Breast epithelium (tissue), 3 donors: ENCODE results near the gene TMEM267.

Source experiments
- CTCF ChIP-seq, 3 donors: fragments of 450-650 bp; IDR thresholded peaks; one replicate each; pipeline ENCODE4 v1.5.1; 2016 to 2017; ENCODE audit warnings: antibody characterized with exemption in 3 of 3, mild to moderate bottlenecking in 3 of 3, moderate library complexity in 3 of 3
- POLR2A ChIP-seq: fragments of 450-650 bp; IDR thresholded peaks from one replicate; pipeline ENCODE4 v1.6.1; 2016; ENCODE audit warnings: antibody characterized with exemption, mild to moderate bottlenecking, moderate library complexity
- POLR2AphosphoS5 ChIP-seq, 3 donors: sonication (generic); formaldehyde crosslinking; IDR thresholded peaks; one replicate each; pipeline ENCODE4 v1.6.1; 2017; ENCODE audit warnings: antibody characterized with exemption in 3 of 3

GRCh38 chr5:43401827-43402226, 81.8 kb downstream of the TMEM267 start:
- TF ChIP-seq CTCF (IDR thresholded peaks at IDR 0.05) (no peak), POLR2AphosphoS5 (IDR thresholded peaks at IDR 0.05) (no peak), POLR2A (no peak)
